Measurements from ENCODE around the gene GRIN3B. TPM values are rescaled to one million over a fixed set of nuclear protein-coding genes. Genes with fewer than 3 reads are reported as not detected.
A peak's percentile ranks its signal among the peaks of the same experiment; 100 is the strongest.

Gene GRIN3B
- total RNA-seq, 1 donor from 2014 or later, result 0.93 TPM

- Mint-ChIP-seq H3K9me3 (ENCODE audit: unreplicated experiment) (peaks cover 7% of the 10 kb centered on the region), H3K27me3 (ENCODE audit: unreplicated experiment) (peaks cover 6% of the 10 kb centered on the region), H3K27ac (ENCODE audit: unreplicated experiment) (no peak overlapping the region), H3K4me1 (ENCODE audit: low read depth, unreplicated experiment) (peaks cover 3% of the 10 kb centered on the region), H3K36me3 (ENCODE audit: unreplicated experiment) (no peaks in the 10 kb centered on the region), H3K4me3 (ENCODE audit: unreplicated experiment) (no peak overlapping the region)
- no peak for TF ChIP-seq CTCF (IDR thresholded peaks at IDR 0.05; ENCODE audit: partially characterized antibody, unreplicated experiment)
- DNase-seq, result no peak
These were observed 35.9 kb downstream of the GRIN3B start for GRCh38 chr19:1035998-1036621.

- Mint-ChIP-seq H3K36me3 (ENCODE audit: unreplicated experiment) (no peaks in the 10 kb centered on the region), H3K4me3 (ENCODE audit: unreplicated experiment) (no peak overlapping the region), H3K9me3 (ENCODE audit: unreplicated experiment) (peaks cover 8% of the 10 kb centered on the region), H3K27me3 (ENCODE audit: unreplicated experiment) (peaks cover 6% of the 10 kb centered on the region), H3K27ac (ENCODE audit: unreplicated experiment) (no peak overlapping the region), H3K4me1 (ENCODE audit: low read depth, unreplicated experiment) (peaks cover 3% of the 10 kb centered on the region)
- no peak for TF ChIP-seq CTCF (IDR thresholded peaks at IDR 0.05; ENCODE audit: partially characterized antibody, unreplicated experiment)
- no peak for DNase-seq
These were observed 37.4 kb downstream of the GRIN3B start for GRCh38 chr19:1037621-1038064.

DNA sequence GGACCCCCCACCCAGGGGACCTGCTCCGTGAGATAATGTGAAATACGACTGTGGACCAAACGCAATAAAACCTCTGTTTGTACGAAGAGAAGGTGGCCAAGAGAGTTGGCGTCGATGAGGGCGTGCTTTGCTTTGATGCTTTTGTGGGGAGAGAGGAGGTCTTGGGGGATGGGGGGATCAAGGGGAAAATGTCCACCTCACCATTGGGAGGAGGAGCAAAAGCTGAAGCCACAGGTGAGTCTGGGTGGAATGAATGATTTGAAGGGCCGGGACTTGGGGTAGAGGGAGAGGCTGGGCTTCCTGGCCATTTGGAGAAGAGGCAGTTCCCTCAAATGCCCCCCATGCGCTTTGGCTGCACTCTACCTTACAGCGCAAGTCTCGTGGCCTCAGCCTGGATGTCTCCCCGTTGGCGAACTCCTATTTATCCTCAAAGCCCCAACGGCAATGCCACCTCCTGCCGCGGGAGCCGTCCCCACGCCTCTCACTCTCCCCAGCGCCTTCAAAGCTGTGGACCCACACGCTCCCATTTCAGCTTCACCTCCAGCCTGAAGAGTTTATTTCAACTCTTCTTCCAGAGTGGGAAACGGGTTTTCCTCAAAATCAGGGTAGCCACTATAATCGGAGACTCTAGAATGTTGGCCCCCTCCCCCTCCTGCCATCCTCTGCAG lies 38.9 kb downstream of the GRIN3B start:
- H3K27ac Mint-ChIP-seq (ENCODE audit: unreplicated experiment), result no peak overlapping the region
- peaks cover 6% of the 10 kb centered on the region for H3K27me3 Mint-ChIP-seq (ENCODE audit: unreplicated experiment)
- TF ChIP-seq CTCF (IDR thresholded peaks at IDR 0.05; ENCODE audit: partially characterized antibody, unreplicated experiment), result no peak

DNA sequence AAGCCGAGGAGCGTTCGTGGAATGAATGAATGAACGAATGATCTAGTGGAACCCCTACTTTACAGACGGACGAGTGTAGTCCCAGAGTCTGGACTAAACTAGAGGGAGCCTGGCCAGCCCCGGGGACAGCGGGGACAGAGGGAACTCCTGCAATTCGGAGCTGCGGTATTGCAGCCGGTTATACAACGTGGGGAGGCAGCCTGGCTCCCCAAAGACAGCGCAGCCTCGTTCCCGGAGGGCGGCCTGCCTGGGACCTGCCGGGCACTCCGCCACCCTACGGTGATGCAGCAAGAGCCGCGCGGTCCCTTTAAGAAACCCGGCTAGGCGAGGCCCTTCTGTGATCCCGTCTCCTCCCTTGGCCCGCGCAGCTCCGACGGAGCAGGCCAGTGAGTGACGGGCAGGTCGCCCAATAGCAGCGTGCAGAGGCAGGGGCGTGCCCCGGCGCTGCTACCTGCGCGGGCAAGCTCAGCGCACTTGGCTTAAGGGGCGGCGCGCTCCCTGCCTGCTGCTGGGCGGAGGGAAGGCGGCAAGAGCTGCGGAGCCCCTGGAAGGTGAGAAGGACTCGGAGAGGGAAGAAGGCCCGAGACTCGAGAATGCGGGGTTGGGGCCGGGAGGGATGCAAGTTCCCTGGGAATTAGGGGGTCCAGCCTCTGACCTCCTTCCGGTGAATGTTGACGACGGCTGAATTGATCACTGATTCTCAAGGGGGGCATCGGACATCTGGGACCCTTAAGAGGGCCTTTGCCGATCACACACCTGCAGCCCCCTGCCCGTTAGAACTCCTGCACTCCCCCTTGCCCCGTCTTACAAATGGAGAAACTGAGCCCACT lies 39.6 kb downstream of the GRIN3B start, which contains the start of gene ABCA7:
TSS of gene ABCA7 (plus strand) at position 462 of the 830 bp plus-strand sequence. CDS start 1,255 bp downstream, outside the sequence.
- Mint-ChIP-seq H3K36me3 (ENCODE audit: unreplicated experiment) (no peaks in the 10 kb centered on the region), H3K4me1 (ENCODE audit: low read depth, unreplicated experiment) (peaks cover 3% of the 10 kb centered on the region), H3K27ac (ENCODE audit: unreplicated experiment) (peak within 1 kb of the TSS; percentile 91), H3K27me3 (ENCODE audit: unreplicated experiment) (peaks cover 6% of the 10 kb centered on the region), H3K9me3 (ENCODE audit: unreplicated experiment) (peaks cover 6% of the 10 kb centered on the region), H3K4me3 (ENCODE audit: unreplicated experiment) (peak within 1 kb of the TSS; percentile 96)
- TF ChIP-seq CTCF (IDR thresholded peaks at IDR 0.05; ENCODE audit: partially characterized antibody, unreplicated experiment), result no peak
- peak; percentile 100 for DNase-seq

More for the DNA sequence above, 38.9 kb downstream of the GRIN3B start:
- Mint-ChIP-seq H3K36me3 (ENCODE audit: unreplicated experiment) (no peaks in the 10 kb centered on the region), H3K9me3 (ENCODE audit: unreplicated experiment) (peaks cover 6% of the 10 kb centered on the region), H3K4me3 (ENCODE audit: unreplicated experiment) (peak overlapping the region; percentile 20), H3K4me1 (ENCODE audit: low read depth, unreplicated experiment) (peaks cover 3% of the 10 kb centered on the region)
- DNase-seq, result no peak

Measured in glutamatergic neuron (in vitro differentiated cells).